ENCODE data around the gene TMEM179. TPM values are rescaled to one million over a fixed set of nuclear protein-coding genes. Genes with fewer than 3 reads are reported as not detected.

Gene TMEM179
- total RNA-seq, 2 donors from 2014 or later: 2.6 to 9.6 TPM

DNA sequence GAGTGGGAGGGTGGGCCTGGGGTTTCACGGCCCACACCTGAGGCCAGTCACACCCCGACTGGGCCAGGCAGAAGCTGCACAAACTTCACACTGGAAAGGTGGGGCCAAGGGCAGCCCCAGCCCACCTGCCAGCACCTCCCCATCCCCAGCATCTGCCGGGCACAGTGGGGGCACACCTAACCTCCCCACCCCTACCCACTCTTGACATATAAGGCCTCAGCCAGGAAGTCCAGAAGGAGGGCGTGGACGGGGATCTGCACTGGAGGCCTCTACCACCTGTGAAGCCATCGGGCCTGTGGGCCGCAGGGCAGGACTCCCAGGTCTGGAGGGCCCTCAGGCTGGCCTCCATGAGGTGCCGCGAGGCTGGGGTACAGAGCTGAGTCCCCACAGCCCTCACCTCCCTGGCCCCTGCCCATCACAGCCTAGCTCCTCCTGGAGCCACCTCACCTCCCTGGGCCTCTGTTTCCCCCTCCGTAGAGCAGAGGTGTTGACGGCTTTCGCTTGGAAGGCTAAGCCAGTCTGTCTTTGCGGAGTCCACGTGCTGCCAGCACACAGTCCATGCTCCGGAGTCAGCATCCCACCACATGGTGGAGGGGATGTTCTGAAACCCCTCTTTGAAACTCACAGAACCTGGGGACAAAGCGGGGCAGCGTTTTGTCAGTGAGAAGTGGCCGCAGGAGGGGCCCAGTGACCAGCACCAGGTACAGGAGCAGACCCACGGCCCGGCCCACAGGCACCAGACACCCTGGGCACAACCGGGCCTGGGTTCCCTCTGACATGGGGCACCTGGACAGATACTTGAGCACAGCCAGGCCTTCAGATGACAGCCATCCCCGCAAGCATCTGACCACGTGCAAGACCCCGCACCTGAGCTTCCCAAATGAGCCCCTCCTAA, 46.7 kb upstream of the TMEM179 start:
- Histone ChIP-seq H3K4me3 (no peak overlapping the region), H3K27me3 (no peaks in the 10 kb centered on the region), H3K27ac (no peak overlapping the region), H3K9me3 (no peaks in the 10 kb centered on the region), H3K4me1 (peaks cover 10% of the 10 kb centered on the region), H3K36me3 (replicated peaks in 1 of 2; ENCODE audit: insufficient read depth in 1 of 2, low read depth in 2 of 2) (no peaks in the 10 kb centered on the region)
- DNase-seq (no peak), ATAC-seq (peak; percentile 7)
- TF ChIP-seq POLR2A (IDR thresholded peaks at IDR 0.05) (no peak), CTCF (IDR thresholded peaks at IDR 0.05) (no peak)
- 82 to 92% methylated on average over 8 to 24 of the region's 24 CpGs for WGBS, 2 donors
- intact Hi-C loops (cut with DNase I): loop anchor here (5.0 kb wide), 1 partner anchor 51 kb away; no protein-coding TSS in a partner anchor

- Histone ChIP-seq H3K27me3 (no peaks in the 10 kb centered on the region), H3K4me3 (no peak overlapping the region), H3K4me1 (peaks cover 10% of the 10 kb centered on the region), H3K9me3 (no peaks in the 10 kb centered on the region), H3K36me3 (replicated peaks in 1 of 2; ENCODE audit: insufficient read depth in 1 of 2, low read depth in 2 of 2) (no peaks in the 10 kb centered on the region), H3K27ac (no peak overlapping the region)
- WGBS, 2 donors: 5 to 14% methylated on average over 20 to 56 of the region's 56 CpGs
- intact Hi-C loops (cut with DNase I): loop anchor here (5.0 kb wide), 1 partner anchor 52 kb away; no protein-coding TSS in a partner anchor
- peak; percentile 88 to 99 (median 92) for TF ChIP-seq CTCF (IDR thresholded peaks at IDR 0.05)
- no peak for TF ChIP-seq POLR2A (IDR thresholded peaks at IDR 0.05)
- DNase-seq (peak; percentile 49 to 71 (median 66)), ATAC-seq (peak; percentile 71)
Measured at GRCh38 chr14:104650057-104650980, 45.7 kb upstream of the TMEM179 start.

GRCh38 chr14:104647467-104648043, 43.0 kb upstream of the TMEM179 start:
- no peak overlapping the region for H3K4me3 ChIP-seq
- ATAC-seq (no peak), DNase-seq (no peak)
- 57 to 73% methylated on average over 6 of the region's 6 CpGs for WGBS, 2 donors
- H3K27me3 ChIP-seq: no peaks in the 10 kb centered on the region
- no peak for TF ChIP-seq POLR2A (IDR thresholded peaks at IDR 0.05)
- no peak for TF ChIP-seq CTCF (IDR thresholded peaks at IDR 0.05)
- no peak overlapping the region for H3K27ac ChIP-seq
- H3K4me1 ChIP-seq: peaks cover 10% of the 10 kb centered on the region
- no peaks in the 10 kb centered on the region for H3K9me3 ChIP-seq
- no peaks in the 10 kb centered on the region for H3K36me3 ChIP-seq (replicated peaks in 1 of 2; ENCODE audit: insufficient read depth in 1 of 2, low read depth in 2 of 2)
- intact Hi-C loops (cut with DNase I): loop anchor here (5.0 kb wide), 1 partner anchor 65 kb away; no protein-coding TSS in a partner anchor

DNA sequence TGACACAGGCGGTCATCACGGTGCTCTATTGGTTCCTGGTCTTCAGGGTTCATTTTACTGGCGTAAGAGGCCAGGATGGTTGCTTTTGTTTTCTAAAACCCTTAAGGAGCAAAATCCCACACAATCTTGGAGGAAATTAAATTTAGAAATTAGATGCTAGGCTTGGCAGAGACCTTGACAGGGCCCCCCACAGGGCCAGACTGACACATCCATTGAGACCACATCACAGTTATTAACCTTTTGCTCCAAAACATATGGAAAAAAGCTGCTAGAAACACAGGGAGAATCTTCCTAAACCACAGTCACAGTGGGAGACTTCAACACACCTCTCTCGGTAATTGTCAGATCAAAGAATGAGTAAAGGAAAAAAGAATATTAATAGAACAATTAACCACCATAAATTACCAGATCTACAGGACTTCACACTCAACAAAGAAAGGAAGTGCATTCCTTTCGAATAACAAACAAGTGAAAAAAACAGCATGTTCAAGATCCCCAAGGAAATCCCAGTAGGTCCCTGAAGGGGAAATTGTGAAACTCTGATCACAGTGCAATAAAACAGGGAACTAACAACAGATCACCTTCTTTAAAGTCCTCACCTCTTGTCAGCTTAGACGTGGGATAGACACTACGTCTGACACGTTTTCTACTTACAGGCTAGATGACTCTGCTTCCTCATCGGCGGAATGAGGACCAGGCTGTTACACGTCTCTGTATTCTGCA, 40.2 kb upstream of the TMEM179 start:
- Histone ChIP-seq H3K27me3 (no peaks in the 10 kb centered on the region), H3K27ac (no peak overlapping the region), H3K4me3 (no peak overlapping the region), H3K9me3 (no peaks in the 10 kb centered on the region), H3K36me3 (replicated peaks in 1 of 2; ENCODE audit: insufficient read depth in 1 of 2, low read depth in 2 of 2) (no peaks in the 10 kb centered on the region), H3K4me1 (no peaks in the 10 kb centered on the region)
- intact Hi-C loops (cut with DNase I): loop anchor here (5.0 kb wide), 1 partner anchor 67 kb away; no protein-coding TSS in a partner anchor
- DNase-seq (no peak), ATAC-seq (no peak)
- TF ChIP-seq CTCF (IDR thresholded peaks at IDR 0.05): no peak
- TF ChIP-seq POLR2A (IDR thresholded peaks at IDR 0.05): no peak
- 61 to 69% methylated on average over 11 of the region's 11 CpGs for WGBS, 2 donors
